ENCODE data around the gene MTIF2. TPM values are rescaled to one million over a fixed set of nuclear protein-coding genes. Genes with fewer than 3 reads are reported as not detected.
"Not testable (repeated sequence)": the region's sequence is repeated elsewhere in the genome, so short reads cannot be mapped to it uniquely, and the experiment has no call there.

MTIF2 gene
- total RNA-seq, 1 donor from 2014 or later: 22.9 TPM

GRCh38 chr2:55229221-55229620 is 39.8 kb downstream of the MTIF2 start:
- H3K27me3 Mint-ChIP-seq (ENCODE audit: unreplicated experiment): peaks cover 17% of the 10 kb centered on the region
- peaks cover 45% of the 10 kb centered on the region for H3K4me1 Mint-ChIP-seq (ENCODE audit: unreplicated experiment)
- DNase-seq (ENCODE audit: low spot score): no peak
- peak overlapping the region; percentile 44 for H3K27ac Mint-ChIP-seq (ENCODE audit: unreplicated experiment)
- H3K36me3 Mint-ChIP-seq (ENCODE audit: low read depth, unreplicated experiment): peaks cover 16% of the 10 kb centered on the region
- TF ChIP-seq, protein P1, sequence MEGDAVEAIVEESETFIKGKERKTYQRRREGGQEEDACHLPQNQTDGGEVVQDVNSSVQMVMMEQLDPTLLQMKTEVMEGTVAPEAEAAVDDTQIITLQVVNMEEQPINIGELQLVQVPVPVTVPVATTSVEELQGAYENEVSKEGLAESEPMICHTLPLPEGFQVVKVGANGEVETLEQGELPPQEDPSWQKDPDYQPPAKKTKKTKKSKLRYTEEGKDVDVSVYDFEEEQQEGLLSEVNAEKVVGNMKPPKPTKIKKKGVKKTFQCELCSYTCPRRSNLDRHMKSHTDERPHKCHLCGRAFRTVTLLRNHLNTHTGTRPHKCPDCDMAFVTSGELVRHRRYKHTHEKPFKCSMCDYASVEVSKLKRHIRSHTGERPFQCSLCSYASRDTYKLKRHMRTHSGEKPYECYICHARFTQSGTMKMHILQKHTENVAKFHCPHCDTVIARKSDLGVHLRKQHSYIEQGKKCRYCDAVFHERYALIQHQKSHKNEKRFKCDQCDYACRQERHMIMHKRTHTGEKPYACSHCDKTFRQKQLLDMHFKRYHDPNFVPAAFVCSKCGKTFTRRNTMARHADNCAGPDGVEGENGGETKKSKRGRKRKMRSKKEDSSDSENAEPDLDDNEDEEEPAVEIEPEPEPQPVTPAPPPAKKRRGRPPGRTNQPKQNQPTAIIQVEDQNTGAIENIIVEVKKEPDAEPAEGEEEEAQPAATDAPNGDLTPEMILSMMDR (IDR thresholded peaks at IDR 0.05; ENCODE audit: unreplicated experiment): no peak
- H3K4me3 Mint-ChIP-seq (ENCODE audit: unreplicated experiment): peak overlapping the region; percentile 24
- no peaks in the 10 kb centered on the region for H3K9me3 Mint-ChIP-seq (ENCODE audit: unreplicated experiment)

GRCh38 chr2:55228226-55228563 is 40.8 kb downstream of the MTIF2 start:
- no peaks in the 10 kb centered on the region for H3K9me3 Mint-ChIP-seq (ENCODE audit: unreplicated experiment)
- H3K36me3 Mint-ChIP-seq (ENCODE audit: low read depth, unreplicated experiment): peaks cover 11% of the 10 kb centered on the region
- DNase-seq (ENCODE audit: low spot score): no peak
- H3K4me1 Mint-ChIP-seq (ENCODE audit: unreplicated experiment): peaks cover 41% of the 10 kb centered on the region
- peak overlapping the region; percentile 92 for H3K27ac Mint-ChIP-seq (ENCODE audit: unreplicated experiment)
- TF ChIP-seq, protein P1 (IDR thresholded peaks at IDR 0.05; ENCODE audit: unreplicated experiment): no peak
- peak overlapping the region; percentile 53 for H3K4me3 Mint-ChIP-seq (ENCODE audit: unreplicated experiment)
- peaks cover 11% of the 10 kb centered on the region for H3K27me3 Mint-ChIP-seq (ENCODE audit: unreplicated experiment)

GRCh38 chr2:55227437-55228225 is 41.4 kb downstream of the MTIF2 start:
- not testable (repeated sequence) for H3K27me3 Mint-ChIP-seq (ENCODE audit: unreplicated experiment); H3K9me3 Mint-ChIP-seq (ENCODE audit: unreplicated experiment); DNase-seq (ENCODE audit: low spot score); H3K36me3 Mint-ChIP-seq (ENCODE audit: low read depth, unreplicated experiment)
- Mint-ChIP-seq H3K4me1 (ENCODE audit: unreplicated experiment) (peaks cover 41% of the 10 kb centered on the region), H3K27ac (ENCODE audit: unreplicated experiment) (peak overlapping the region; percentile 92), H3K4me3 (ENCODE audit: unreplicated experiment) (peak overlapping the region; percentile 53)

DNA sequence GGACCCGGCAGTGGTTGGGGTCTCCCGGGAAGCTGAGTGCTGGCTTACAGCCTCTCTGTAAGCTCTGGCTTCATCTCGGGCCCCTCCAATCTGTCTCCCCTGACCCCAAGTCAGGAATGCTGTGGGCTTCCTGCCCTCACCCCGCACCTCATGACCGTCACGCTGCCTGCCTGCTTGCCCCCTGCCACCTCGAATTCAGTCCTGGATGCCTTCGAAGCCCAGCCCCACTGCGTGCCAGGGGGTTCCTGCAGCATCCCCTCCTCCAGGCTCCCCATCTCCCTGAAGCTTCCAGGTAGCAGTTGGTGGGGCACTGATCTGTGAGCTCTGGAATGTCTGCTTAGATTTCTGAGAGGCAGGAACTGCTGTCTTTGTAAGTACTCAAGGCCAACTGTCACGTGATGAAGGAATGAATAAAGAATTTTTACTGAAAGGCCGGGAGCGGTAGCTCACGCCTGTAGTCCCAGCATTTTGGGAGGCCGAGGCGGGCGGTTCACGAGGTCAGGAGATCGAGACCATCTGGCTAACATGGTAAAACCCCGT is 43.5 kb downstream of the MTIF2 start:
- Mint-ChIP-seq H3K36me3 (ENCODE audit: low read depth, unreplicated experiment) (peaks cover 6% of the 10 kb centered on the region), H3K27ac (ENCODE audit: unreplicated experiment) (no peak overlapping the region), H3K4me1 (ENCODE audit: unreplicated experiment) (peaks cover 29% of the 10 kb centered on the region), H3K27me3 (ENCODE audit: unreplicated experiment) (peaks cover 6% of the 10 kb centered on the region), H3K9me3 (ENCODE audit: unreplicated experiment) (no peaks in the 10 kb centered on the region), H3K4me3 (ENCODE audit: unreplicated experiment) (no peak overlapping the region)
- no peak for DNase-seq (ENCODE audit: low spot score)
- TF ChIP-seq, protein P1 (IDR thresholded peaks at IDR 0.05; ENCODE audit: unreplicated experiment): no peak

GRCh38 chr2:55224761-55225261 is 44.2 kb downstream of the MTIF2 start:
- TF ChIP-seq, protein P1 (IDR thresholded peaks at IDR 0.05; ENCODE audit: unreplicated experiment): no peak
- DNase-seq (ENCODE audit: low spot score): peak; percentile 11
- H3K4me3 Mint-ChIP-seq (ENCODE audit: unreplicated experiment): no peak overlapping the region
- no peaks in the 10 kb centered on the region for H3K36me3 Mint-ChIP-seq (ENCODE audit: low read depth, unreplicated experiment)
- peaks cover 24% of the 10 kb centered on the region for H3K4me1 Mint-ChIP-seq (ENCODE audit: unreplicated experiment)
- no peaks in the 10 kb centered on the region for H3K9me3 Mint-ChIP-seq (ENCODE audit: unreplicated experiment)
- no peak overlapping the region for H3K27ac Mint-ChIP-seq (ENCODE audit: unreplicated experiment)
- peaks cover 6% of the 10 kb centered on the region for H3K27me3 Mint-ChIP-seq (ENCODE audit: unreplicated experiment)
